IMR-90 (cell line): ENCODE results near the gene SIRPB1.
"Not testable (repeated sequence)": the region's sequence is repeated elsewhere in the genome, so short reads cannot be mapped to it uniquely, and the experiment has no call there.

Source experiments
- FOS ChIP-seq: fragments of 150-350 bp; IDR thresholded peaks from 2 replicates; pipeline ENCODE4 v1.6.1; 2016; ENCODE audit warnings: low read depth, low read length
- MXI1 ChIP-seq: IDR thresholded peaks from 2 replicates; pipeline ENCODE4 v1.6.1; 2012; ENCODE audit warnings: low read depth, mild to moderate bottlenecking, low read length, moderate library complexity, borderline replicate concordance
- NFE2L2 ChIP-seq: fragments of 150-350 bp; IDR thresholded peaks from 2 replicates; pipeline ENCODE4 v1.6.1; 2016; ENCODE audit warnings: low read depth, mild to moderate bottlenecking, low read length
- SMC3 ChIP-seq: fragments of 150-350 bp; IDR thresholded peaks from 2 replicates; pipeline ENCODE4 v1.6.1; 2016; ENCODE audit warnings: low read depth, mild to moderate bottlenecking, antibody characterized with exemption, low read length, moderate library complexity
- TF ChIP-seq, protein P1 (sequence below): conservative IDR thresholded peaks from 2 replicates; pipeline ENCODE4 v1.5.1; 2012; ENCODE audit warnings: mild to moderate bottlenecking, low read depth, low read length, improper control_type of control experiment

DNA sequence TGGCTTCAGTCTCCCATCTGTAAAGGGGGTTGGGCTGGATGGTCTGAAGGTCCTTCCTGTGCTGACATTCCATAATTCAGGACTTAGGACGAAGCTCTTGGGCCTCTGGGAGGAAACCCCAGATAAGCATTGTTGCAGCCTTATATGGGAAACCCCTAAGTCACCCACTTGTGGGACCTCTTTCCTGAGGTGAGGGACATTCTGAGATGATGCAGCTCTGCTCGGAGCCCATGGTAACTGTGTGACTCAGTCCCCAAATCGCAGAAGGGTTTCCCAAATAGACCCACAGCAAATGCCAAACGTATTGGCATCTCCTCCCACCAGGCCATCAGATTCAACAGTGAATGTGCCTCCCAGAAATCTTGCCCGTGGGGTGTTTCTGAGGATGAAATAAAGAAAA lies 9.4 kb downstream of the SIRPB1 start:
- TF ChIP-seq, protein P1, sequence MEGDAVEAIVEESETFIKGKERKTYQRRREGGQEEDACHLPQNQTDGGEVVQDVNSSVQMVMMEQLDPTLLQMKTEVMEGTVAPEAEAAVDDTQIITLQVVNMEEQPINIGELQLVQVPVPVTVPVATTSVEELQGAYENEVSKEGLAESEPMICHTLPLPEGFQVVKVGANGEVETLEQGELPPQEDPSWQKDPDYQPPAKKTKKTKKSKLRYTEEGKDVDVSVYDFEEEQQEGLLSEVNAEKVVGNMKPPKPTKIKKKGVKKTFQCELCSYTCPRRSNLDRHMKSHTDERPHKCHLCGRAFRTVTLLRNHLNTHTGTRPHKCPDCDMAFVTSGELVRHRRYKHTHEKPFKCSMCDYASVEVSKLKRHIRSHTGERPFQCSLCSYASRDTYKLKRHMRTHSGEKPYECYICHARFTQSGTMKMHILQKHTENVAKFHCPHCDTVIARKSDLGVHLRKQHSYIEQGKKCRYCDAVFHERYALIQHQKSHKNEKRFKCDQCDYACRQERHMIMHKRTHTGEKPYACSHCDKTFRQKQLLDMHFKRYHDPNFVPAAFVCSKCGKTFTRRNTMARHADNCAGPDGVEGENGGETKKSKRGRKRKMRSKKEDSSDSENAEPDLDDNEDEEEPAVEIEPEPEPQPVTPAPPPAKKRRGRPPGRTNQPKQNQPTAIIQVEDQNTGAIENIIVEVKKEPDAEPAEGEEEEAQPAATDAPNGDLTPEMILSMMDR = not testable (repeated sequence)
- not testable (repeated sequence) for TF ChIP-seq NFE2L2, FOS, MXI1, SMC3
